HepG2 (cell line): ENCODE measurements around the gene ETFB. TPM values are rescaled to one million over a fixed set of nuclear protein-coding genes. Genes with fewer than 3 reads are reported as not detected.

Source experiments
- BHLHE40 ChIP-seq: IDR thresholded peaks from 2 replicates; pipeline ENCODE4 v1.6.1; 2011; ENCODE audit warnings: low read length, improper control_type of control experiment
- DR1 ChIP-seq: sonication (generic); formaldehyde crosslinking; IDR thresholded peaks from 2 replicates; pipeline ENCODE4 v1.8.0; 2021; ENCODE audit warnings: mild to moderate bottlenecking, missing genetic modification reagents, inconsistent platforms
- GATA4 ChIP-seq: sonication (generic); IDR thresholded peaks from 2 replicates; pipeline ENCODE4 v1.6.1; 2016; ENCODE audit warnings: antibody characterized with exemption, low read depth, borderline replicate concordance
- GLI4 ChIP-seq: sonication (generic); formaldehyde crosslinking; IDR thresholded peaks from 2 replicates; pipeline ENCODE4 v1.5.1; 2020; ENCODE audit warnings: missing genetic modification reagents, mild to moderate bottlenecking, moderate library complexity, borderline replicate concordance
- HNF4G ChIP-seq, 2 experiments: sonication (generic) in 1 of 2; formaldehyde crosslinking in 1 of 2; IDR thresholded peaks; 2 replicates each; pipeline versions ENCODE4 v1.4.0 to v1.6.1; 2011 to 2020; ENCODE audit warnings: borderline replicate concordance in 2 of 2, low read depth in 2 of 2, mild to moderate bottlenecking in 2 of 2, low read length in 1 of 2, missing genetic modification reagents in 1 of 2, moderate library complexity in 1 of 2
- HOXA5 ChIP-seq: sonication (generic); formaldehyde crosslinking; IDR thresholded peaks from 2 replicates; pipeline ENCODE4 v1.4.0; 2020; ENCODE audit warnings: missing genetic modification reagents
- KLF15 ChIP-seq: sonication (generic); formaldehyde crosslinking; IDR thresholded peaks from 2 replicates; pipeline ENCODE4 v1.8.1; 2023; ENCODE audit warnings: borderline replicate concordance, mild to moderate bottlenecking, inconsistent platforms, missing genetic modification reagents, mixed read lengths
- NFE2 ChIP-seq: sonication (generic); formaldehyde crosslinking; IDR thresholded peaks from 2 replicates; pipeline ENCODE4 v1.4.0; 2020; ENCODE audit warnings: missing genetic modification reagents
- NFE2L1 ChIP-seq: sonication (generic); formaldehyde crosslinking; IDR thresholded peaks from 2 replicates; pipeline ENCODE4 v1.4.0; 2020; ENCODE audit warnings: missing genetic modification reagents, mild to moderate bottlenecking, borderline replicate concordance
- POLR2AphosphoS2 ChIP-seq: IDR thresholded peaks from 2 replicates; pipeline ENCODE4 v1.6.1; 2011; ENCODE audit warnings: low read depth, low read length, improper control_type of control experiment
- SP1 ChIP-seq, 2 experiments: fragments of 450-650 bp in 1 of 2; sonication (generic) in 1 of 2; formaldehyde crosslinking in 1 of 2; IDR thresholded peaks; 2 replicates each; pipeline versions ENCODE4 v1.4.0 to v1.6.1; 2016 to 2020; ENCODE audit warnings: missing genetic modification reagents in 1 of 2
- SYNCRIP ChIP-seq: fragments of 200-400 bp; formaldehyde crosslinking; IDR thresholded peaks from 2 replicates; pipeline ENCODE4 v1.6.1; 2018; ENCODE audit warnings: mild to moderate bottlenecking, low read depth, low read length; ENCODE audit not compliant: insufficient read depth
- XRCC5 ChIP-seq: fragments of 200-400 bp; formaldehyde crosslinking; optimal IDR thresholded peaks from 2 replicates; pipeline ENCODE3; 2017; ENCODE audit warnings: mild to moderate bottlenecking, low read length
- ZC3H4 ChIP-seq: sonication (generic); formaldehyde crosslinking; IDR thresholded peaks from 2 replicates; pipeline ENCODE4 v1.4.0; 2020; ENCODE audit warnings: missing genetic modification reagents, borderline replicate concordance
- ZNF234 ChIP-seq: sonication (generic); formaldehyde crosslinking; conservative IDR thresholded peaks from 2 replicates; pipeline ENCODE4 v1.5.1; 2020; ENCODE audit warnings: mild to moderate bottlenecking, missing genetic modification reagents
- ZNF766 ChIP-seq: sonication (generic); formaldehyde crosslinking; IDR thresholded peaks from 2 replicates; pipeline ENCODE4 v1.5.0; 2020; ENCODE audit warnings: missing genetic modification reagents, borderline replicate concordance
- polyA plus RNA-seq, 8 experiments: library from polyadenylated mRNA; depleted of rRNA in 3 of 8; stranded (reverse) in 7 of 8; unstranded in 1 of 8; fragments of >200 nt; fragmentation: Illumina TruSeq in 4 of 8; extraction: Trizol in 4 of 8; gene quantifications; 2 replicates each; pipeline versions ENCODE4 v1.2.1 to v1.2.3, GENCODE V29; 2011 to 2016; ENCODE audit warnings: low read depth in 4 of 8, missing spikeins in 1 of 8, mixed read lengths in 1 of 8; ENCODE audit not compliant: insufficient read depth in 1 of 8
- total RNA-seq, 5 experiments: library from RNA; depleted of rRNA; stranded (reverse); fragments of >200 nt; fragmentation: Illumina TruSeq; extraction: Trizol; gene quantifications; 2 replicates each; pipeline ENCODE4 v1.2.3, GENCODE V29; 2016; ENCODE audit warnings: low read depth in 1 of 5
- TF ChIP-seq, protein P1 (sequence below): sonication (generic); formaldehyde crosslinking; IDR thresholded peaks from 2 replicates; pipeline ENCODE4 v1.4.0; 2020; ENCODE audit warnings: missing genetic modification reagents, mild to moderate bottlenecking, borderline replicate concordance
- TF ChIP-seq, protein P2 (sequence below): sonication (generic); formaldehyde crosslinking; IDR thresholded peaks from 2 replicates; pipeline ENCODE4 v1.4.0; 2020; ENCODE audit warnings: missing genetic modification reagents, borderline replicate concordance

The ETFB gene
- total and polyA plus RNA-seq, 2 of the 13 experiments (the other 11 are each of a cell fraction or from before 2014, with no cell fraction given) = 678 to 1,314 TPM

DNA sequence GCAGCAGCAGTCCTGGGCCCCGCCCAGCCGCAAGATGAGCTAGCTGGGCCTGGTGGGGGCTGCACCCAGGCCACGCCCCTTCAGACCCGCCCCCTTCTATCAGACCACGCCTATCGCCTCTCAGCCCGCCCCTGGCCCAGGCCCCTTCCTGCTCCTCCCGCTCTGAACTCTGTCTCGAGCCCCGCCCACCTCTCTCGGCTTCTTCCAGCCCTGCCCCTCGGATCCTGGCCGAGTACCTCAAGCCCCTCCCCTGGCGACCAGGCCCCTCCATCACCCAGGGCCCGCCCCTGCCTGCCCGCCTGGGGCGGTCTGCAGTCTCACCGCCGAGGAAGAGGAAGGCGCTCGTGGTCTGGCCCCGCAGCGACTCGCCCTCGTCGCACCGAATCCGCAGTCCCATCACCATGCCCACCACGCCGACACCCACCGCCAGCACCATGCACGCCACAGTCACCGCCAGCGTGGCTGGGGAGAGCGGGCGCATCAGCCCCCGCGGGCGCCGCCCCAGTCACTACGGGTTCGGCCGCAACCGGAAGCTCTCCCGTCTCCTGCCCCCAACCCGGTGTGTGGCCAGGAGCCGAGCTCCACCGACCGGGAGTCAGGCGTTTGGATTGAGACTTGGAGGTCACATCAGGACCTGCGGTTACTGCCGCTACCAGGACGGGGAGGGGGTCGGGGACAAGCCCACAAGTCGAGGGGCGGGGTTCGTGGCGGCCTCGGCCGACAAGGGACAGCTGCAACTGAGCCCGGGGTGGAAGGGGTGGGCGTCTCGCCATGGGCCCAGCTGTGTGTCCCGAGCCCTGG, 1.6 kb upstream of the ETFB start (continued):
- TF ChIP-seq, protein P1, sequence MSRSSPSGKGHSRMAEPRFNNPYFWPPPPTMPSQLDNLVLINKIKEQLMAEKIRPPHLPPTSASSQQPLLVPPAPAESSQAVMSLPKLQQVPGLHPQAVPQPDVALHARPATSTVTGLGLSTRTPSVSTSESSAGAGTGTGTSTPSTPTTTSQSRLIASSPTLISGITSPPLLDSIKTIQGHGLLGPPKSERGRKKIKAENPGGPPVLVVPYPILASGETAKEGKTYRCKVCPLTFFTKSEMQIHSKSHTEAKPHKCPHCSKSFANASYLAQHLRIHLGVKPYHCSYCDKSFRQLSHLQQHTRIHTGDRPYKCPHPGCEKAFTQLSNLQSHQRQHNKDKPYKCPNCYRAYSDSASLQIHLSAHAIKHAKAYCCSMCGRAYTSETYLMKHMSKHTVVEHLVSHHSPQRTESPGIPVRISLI (CRISPR knock-in tag) = peak; percentile 60; the same call in 1 of the 2 replicates
- peak; percentile 71; the same call in 1 of the 2 replicates for TF ChIP-seq ZNF234
- TF ChIP-seq SP1 (IDR thresholded peaks at IDR 0.05) = peak; percentile 60; the same call in 1 of the 2 replicates
- TF ChIP-seq SP1 (CRISPR knock-in tag; IDR thresholded peaks at IDR 0.05) = peak; percentile 93
- peak; percentile 57; the same call in 1 of the 2 replicates for TF ChIP-seq GLI4 (CRISPR knock-in tag)
- 0 out of 2 replicates have a peak, but pooled peaks have one; percentile 33 for TF ChIP-seq GATA4
- TF ChIP-seq NFE2L1 (CRISPR knock-in tag) = peak; percentile 83; the same call in 1 of the 2 replicates
- TF ChIP-seq KLF15 (CRISPR knock-in tag) = no peak; the same call in 1 of the 2 replicates
- no peak for TF ChIP-seq NFE2 (CRISPR knock-in tag)
- TF ChIP-seq HOXA5 (CRISPR knock-in tag) = no peak
- TF ChIP-seq BHLHE40 = no peak
- TF ChIP-seq, protein P2, sequence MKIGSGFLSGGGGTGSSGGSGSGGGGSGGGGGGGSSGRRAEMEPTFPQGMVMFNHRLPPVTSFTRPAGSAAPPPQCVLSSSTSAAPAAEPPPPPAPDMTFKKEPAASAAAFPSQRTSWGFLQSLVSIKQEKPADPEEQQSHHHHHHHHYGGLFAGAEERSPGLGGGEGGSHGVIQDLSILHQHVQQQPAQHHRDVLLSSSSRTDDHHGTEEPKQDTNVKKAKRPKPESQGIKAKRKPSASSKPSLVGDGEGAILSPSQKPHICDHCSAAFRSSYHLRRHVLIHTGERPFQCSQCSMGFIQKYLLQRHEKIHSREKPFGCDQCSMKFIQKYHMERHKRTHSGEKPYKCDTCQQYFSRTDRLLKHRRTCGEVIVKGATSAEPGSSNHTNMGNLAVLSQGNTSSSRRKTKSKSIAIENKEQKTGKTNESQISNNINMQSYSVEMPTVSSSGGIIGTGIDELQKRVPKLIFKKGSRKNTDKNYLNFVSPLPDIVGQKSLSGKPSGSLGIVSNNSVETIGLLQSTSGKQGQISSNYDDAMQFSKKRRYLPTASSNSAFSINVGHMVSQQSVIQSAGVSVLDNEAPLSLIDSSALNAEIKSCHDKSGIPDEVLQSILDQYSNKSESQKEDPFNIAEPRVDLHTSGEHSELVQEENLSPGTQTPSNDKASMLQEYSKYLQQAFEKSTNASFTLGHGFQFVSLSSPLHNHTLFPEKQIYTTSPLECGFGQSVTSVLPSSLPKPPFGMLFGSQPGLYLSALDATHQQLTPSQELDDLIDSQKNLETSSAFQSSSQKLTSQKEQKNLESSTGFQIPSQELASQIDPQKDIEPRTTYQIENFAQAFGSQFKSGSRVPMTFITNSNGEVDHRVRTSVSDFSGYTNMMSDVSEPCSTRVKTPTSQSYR (CRISPR knock-in tag) = 0 out of 2 replicates have a peak, but pooled peaks have one; percentile 33
- no peak for TF ChIP-seq ZNF766 (CRISPR knock-in tag)
- no peak for TF ChIP-seq POLR2AphosphoS2
- no peak for TF ChIP-seq HNF4G (IDR thresholded peaks at IDR 0.05; ENCODE audit: borderline replicate concordance, low read depth, low read length)
- peak; percentile 27; the same call in 1 of the 2 replicates for TF ChIP-seq HNF4G (CRISPR knock-in tag; IDR thresholded peaks at IDR 0.05; ENCODE audit: borderline replicate concordance, low read depth)
- TF ChIP-seq SYNCRIP = no peak
- TF ChIP-seq DR1 (CRISPR knock-in tag) = peak; percentile 78
- peak; percentile 78 for TF ChIP-seq XRCC5
- 0 out of 2 replicates have a peak, but pooled peaks have one; percentile 27 for TF ChIP-seq ZC3H4 (CRISPR knock-in tag)
